ENCODE data around the gene APOF. TPM values are rescaled to one million over a fixed set of nuclear protein-coding genes. Genes with fewer than 3 reads are reported as not detected.

APOF gene
- polyA plus RNA-seq, 2 of the 4 experiments (the other 2 are of a cell fraction): not detected

GRCh38 chr12:56315249-56315621 is 47.4 kb downstream of the APOF start:
- ATAC-seq (no peak; a peak in 2 of 6 replicates), DNase-seq (ENCODE audit: low read depth in 1 of 2, low spot score in 1 of 2) (no peak), FAIRE-seq (no peak)
- Histone ChIP-seq H3K4me1 (peaks cover 11% of the 10 kb centered on the region), H3K4me3 (peak overlapping the region; percentile 93), H3K27ac (peak overlapping the region; percentile 94 to 96), H3K4me2 (peak overlapping the region; percentile 79), H3K9me3 (no peaks in the 10 kb centered on the region)
- POLR2A ChIA-PET: interaction anchor here (0.6 to 3.1 kb wide), 12 partner anchors 15 to 211 kb away, joined by 3 to 20 read pairs (median 7); partner anchors contain the start of genes COQ10A, CS, PA2G4 and PAN2
- WGBS (ENCODE audit: missing lambda C conversion rate): 3% methylated on average over 11 of the region's 11 CpGs
- CTCF ChIA-PET: interaction anchor here (1.3 to 2.2 kb wide), 8 partner anchors 10 to 149 kb away, joined by 3 to 14 read pairs (median 5); partner anchors contain the start of genes ANKRD52, MIP, SMARCC2 and STAT2
- TF ChIP-seq FOSB (CRISPR knock-in tag; IDR thresholded peaks at IDR 0.05): no peak

- H3K4me2 ChIP-seq: no peak overlapping the region
- FAIRE-seq (no peak), DNase-seq (ENCODE audit: low read depth in 1 of 2, low spot score in 1 of 2) (no peak), ATAC-seq (no peak)
- 96% methylated on average over 12 of the region's 12 CpGs for WGBS (ENCODE audit: missing lambda C conversion rate)
- ChIA-PET CTCF (interaction anchor here (1.4 to 2.6 kb wide), 3 partner anchors 26 to 153 kb away, joined by 6 to 13 read pairs (median 7); partner anchors contain the start of gene ANKRD52), POLR2A (no interaction called here)
- H3K9me3 ChIP-seq: no peaks in the 10 kb centered on the region
- H3K4me3 ChIP-seq: no peak overlapping the region
- TF ChIP-seq FOSB (CRISPR knock-in tag; IDR thresholded peaks at IDR 0.05) (no peak), ELK1 (IDR thresholded peaks at IDR 0.05; ENCODE audit: low read depth, low read length) (no peak), MAFK (IDR thresholded peaks at IDR 0.05; ENCODE audit: partially characterized antibody) (no peak), NFE2L2 (conservative IDR thresholded peaks at IDR 0.05; ENCODE audit: low read length) (no peak), CBX8 (IDR thresholded peaks at IDR 0.05) (no peak), POLR2AphosphoS2 (conservative IDR thresholded peaks at IDR 0.05; ENCODE audit: low read length) (no peak), POLR2A (IDR thresholded peaks at IDR 0.05; ENCODE audit: low read length) (no peak), BHLHE40 (IDR thresholded peaks at IDR 0.05; ENCODE audit: low read depth, low read length) (no peak), CHD2 (IDR thresholded peaks at IDR 0.05; ENCODE audit: low read length, partially characterized antibody) (no peak), JUN (IDR thresholded peaks at IDR 0.05) (no peak), HES2 (IDR thresholded peaks at IDR 0.05) (no peak), EP300 (IDR thresholded peaks at IDR 0.05) (no peak), REST (IDR thresholded peaks at IDR 0.05) (no peak), CEBPB (IDR thresholded peaks at IDR 0.05) (no peak), NR3C1 (IDR thresholded peaks at IDR 0.05) (no peak), ZC3H11A (IDR thresholded peaks at IDR 0.05) (no peak), CTCF (IDR thresholded peaks at IDR 0.05) (no peak), RNF2 (IDR thresholded peaks at IDR 0.05; ENCODE audit: borderline replicate concordance, low read depth) (no peak), MAZ (IDR thresholded peaks at IDR 0.05; ENCODE audit: borderline replicate concordance, low read depth, low read length) (no peak)
- peaks cover 7% of the 10 kb centered on the region for H3K4me1 ChIP-seq
- H3K27ac ChIP-seq: no peak overlapping the region
These were observed 51.7 kb downstream of the APOF start for GRCh38 chr12:56311003-56311402.

Small RNAs within 50 kb of the gene (small RNA-seq; reads per million reads assigned to genes)
- 0 to 0.52 (median 0.17) reads per million in 6 experiments for gene RNU7-40P

Other genes starting within 250 kb of the APOF start
- 9,351 and 11,089 TPM in 2 replicates for gene RPL41, start 246.2 kb downstream of the APOF start, polyA plus RNA-seq (2011; rRNA removed)
- gene RPL41, start 246.2 kb downstream of the APOF start, polyA plus RNA-seq (2017; fragmentation: RNase III; extraction: RNeasy Plus Mini Kit Qiagen cat#74134 plus additional on column Dnase treatment): 8,804 to 9,815 TPM (median 8,860 TPM) in 3 replicates
- 2.1 and 2.7 TPM in 2 replicates for gene ZC3H10, start 244.6 kb downstream of the APOF start, polyA plus RNA-seq (2011; rRNA removed)
- 2.3 to 3.2 TPM (median 2.7 TPM) in 3 replicates for gene ZC3H10, start 244.6 kb downstream of the APOF start, polyA plus RNA-seq (2017; fragmentation: RNase III; extraction: RNeasy Plus Mini Kit Qiagen cat#74134 plus additional on column Dnase treatment)
- 72.4 and 91.6 TPM in 2 replicates for gene ESYT1, start 234.6 kb downstream of the APOF start, polyA plus RNA-seq (2011; rRNA removed)
- 51.4 to 54.2 TPM (median 51.6 TPM) in 3 replicates for gene ESYT1, start 234.6 kb downstream of the APOF start, polyA plus RNA-seq (2017; fragmentation: RNase III; extraction: RNeasy Plus Mini Kit Qiagen cat#74134 plus additional on column Dnase treatment)
- 48.2 and 67.0 TPM in 2 replicates for gene MYL6B, start 210.3 kb downstream of the APOF start, polyA plus RNA-seq (2011; rRNA removed)
- 68.6 to 92.7 TPM (median 83.9 TPM) in 3 replicates for gene MYL6B, start 210.3 kb downstream of the APOF start, polyA plus RNA-seq (2017; fragmentation: RNase III; extraction: RNeasy Plus Mini Kit Qiagen cat#74134 plus additional on column Dnase treatment)
- 2,280 and 2,307 TPM in 2 replicates for gene MYL6, start 204.5 kb downstream of the APOF start, polyA plus RNA-seq (2011; rRNA removed)
- gene MYL6, start 204.5 kb downstream of the APOF start, polyA plus RNA-seq (2017; fragmentation: RNase III; extraction: RNeasy Plus Mini Kit Qiagen cat#74134 plus additional on column Dnase treatment): 3,268 to 3,485 TPM (median 3,270 TPM) in 3 replicates
- gene SMARCC2, start 173.4 kb downstream of the APOF start, polyA plus RNA-seq (2011; rRNA removed): 83.9 and 109 TPM in 2 replicates
- gene SMARCC2, start 173.4 kb downstream of the APOF start, polyA plus RNA-seq (2017; fragmentation: RNase III; extraction: RNeasy Plus Mini Kit Qiagen cat#74134 plus additional on column Dnase treatment): 48.9 to 57.1 TPM (median 51.9 TPM) in 3 replicates
- 47.8 and 65.1 TPM in 2 replicates for gene RNF41, start 140.9 kb downstream of the APOF start, polyA plus RNA-seq (2011; rRNA removed)
- 20.2 to 21.7 TPM (median 20.7 TPM) in 3 replicates for gene RNF41, start 140.9 kb downstream of the APOF start, polyA plus RNA-seq (2017; fragmentation: RNase III; extraction: RNeasy Plus Mini Kit Qiagen cat#74134 plus additional on column Dnase treatment)
- 86.1 and 86.7 TPM in 2 replicates for gene NABP2, start 138.5 kb downstream of the APOF start, polyA plus RNA-seq (2011; rRNA removed)
- 64.1 to 69.6 TPM (median 65.2 TPM) in 3 replicates for gene NABP2, start 138.5 kb downstream of the APOF start, polyA plus RNA-seq (2017; fragmentation: RNase III; extraction: RNeasy Plus Mini Kit Qiagen cat#74134 plus additional on column Dnase treatment)
- gene SLC39A5, start 132.8 kb downstream of the APOF start, polyA plus RNA-seq (2011; rRNA removed): 0.42 TPM in 1 of 2 replicates, not detected in the other
- gene SLC39A5, start 132.8 kb downstream of the APOF start, polyA plus RNA-seq (2017; fragmentation: RNase III; extraction: RNeasy Plus Mini Kit Qiagen cat#74134 plus additional on column Dnase treatment): 0.09 to 0.23 TPM in 2 of 3 replicates, not detected in the other
- gene ANKRD52, start 104.5 kb downstream of the APOF start, polyA plus RNA-seq (2011; rRNA removed): 26.1 and 35.1 TPM in 2 replicates
- 47.4 to 48.7 TPM (median 48.0 TPM) in 3 replicates for gene ANKRD52, start 104.5 kb downstream of the APOF start, polyA plus RNA-seq (2017; fragmentation: RNase III; extraction: RNeasy Plus Mini Kit Qiagen cat#74134 plus additional on column Dnase treatment)
- 40.9 and 41.2 TPM in 2 replicates for gene COQ10A, start 95.9 kb downstream of the APOF start, polyA plus RNA-seq (2011; rRNA removed)
- gene COQ10A, start 95.9 kb downstream of the APOF start, polyA plus RNA-seq (2017; fragmentation: RNase III; extraction: RNeasy Plus Mini Kit Qiagen cat#74134 plus additional on column Dnase treatment): 20.7 to 23.5 TPM (median 23.2 TPM) in 3 replicates
- 223 and 263 TPM in 2 replicates for gene CS, start 62.5 kb downstream of the APOF start, polyA plus RNA-seq (2011; rRNA removed)
- 143 to 151 TPM (median 146 TPM) in 3 replicates for gene CS, start 62.5 kb downstream of the APOF start, polyA plus RNA-seq (2017; fragmentation: RNase III; extraction: RNeasy Plus Mini Kit Qiagen cat#74134 plus additional on column Dnase treatment)
- 218 and 257 TPM in 2 replicates for gene CNPY2, start 46.9 kb downstream of the APOF start, polyA plus RNA-seq (2011; rRNA removed)
- 150 to 158 TPM (median 155 TPM) in 3 replicates for gene CNPY2, start 46.9 kb downstream of the APOF start, polyA plus RNA-seq (2017; fragmentation: RNase III; extraction: RNeasy Plus Mini Kit Qiagen cat#74134 plus additional on column Dnase treatment)
- 66.8 and 89.4 TPM in 2 replicates for gene PAN2, start 28.9 kb downstream of the APOF start, polyA plus RNA-seq (2011; rRNA removed)
- gene PAN2, start 28.9 kb downstream of the APOF start, polyA plus RNA-seq (2017; fragmentation: RNase III; extraction: RNeasy Plus Mini Kit Qiagen cat#74134 plus additional on column Dnase treatment): 24.0 to 30.0 TPM (median 29.6 TPM) in 3 replicates
- gene IL23A, start 24.0 kb downstream of the APOF start, polyA plus RNA-seq (2011; rRNA removed): 0.21 and 0.34 TPM in 2 replicates
- 0.31 to 0.34 TPM (median 0.33 TPM) in 3 replicates for gene IL23A, start 24.0 kb downstream of the APOF start, polyA plus RNA-seq (2017; fragmentation: RNase III; extraction: RNeasy Plus Mini Kit Qiagen cat#74134 plus additional on column Dnase treatment)
- gene STAT2, start 2.8 kb downstream of the APOF start, polyA plus RNA-seq (2011; rRNA removed): 29.5 and 40.1 TPM in 2 replicates
- gene STAT2, start 2.8 kb downstream of the APOF start, polyA plus RNA-seq (2017; fragmentation: RNase III; extraction: RNeasy Plus Mini Kit Qiagen cat#74134 plus additional on column Dnase treatment): 16.5 to 23.9 TPM (median 22.2 TPM) in 3 replicates
- gene TIMELESS, start 86.6 kb upstream of the APOF start, polyA plus RNA-seq (2011; rRNA removed): 17.6 and 34.3 TPM in 2 replicates
- gene TIMELESS, start 86.6 kb upstream of the APOF start, polyA plus RNA-seq (2017; fragmentation: RNase III; extraction: RNeasy Plus Mini Kit Qiagen cat#74134 plus additional on column Dnase treatment): 51.4 to 60.1 TPM (median 57.4 TPM) in 3 replicates
- 0.03 TPM in 1 of 2 replicates, not detected in the other for gene MIP, start 91.8 kb upstream of the APOF start, polyA plus RNA-seq (2011; rRNA removed)
- not detected in 3 replicates for gene MIP, start 91.8 kb upstream of the APOF start, polyA plus RNA-seq (2017; fragmentation: RNase III; extraction: RNeasy Plus Mini Kit Qiagen cat#74134 plus additional on column Dnase treatment)
- gene SPRYD4, start 105.7 kb upstream of the APOF start, polyA plus RNA-seq (2011; rRNA removed): 3.5 and 3.8 TPM in 2 replicates
- gene SPRYD4, start 105.7 kb upstream of the APOF start, polyA plus RNA-seq (2017; fragmentation: RNase III; extraction: RNeasy Plus Mini Kit Qiagen cat#74134 plus additional on column Dnase treatment): 2.1 to 2.2 TPM (median 2.1 TPM) in 3 replicates
- gene GLS2, start 125.3 kb upstream of the APOF start, polyA plus RNA-seq (2011; rRNA removed): 0.36 and 0.61 TPM in 2 replicates
- gene GLS2, start 125.3 kb upstream of the APOF start, polyA plus RNA-seq (2017; fragmentation: RNase III; extraction: RNeasy Plus Mini Kit Qiagen cat#74134 plus additional on column Dnase treatment): 0.07 to 0.44 TPM (median 0.18 TPM) in 3 replicates
- 46.4 and 61.6 TPM in 2 replicates for gene RBMS2, start 159.0 kb upstream of the APOF start, polyA plus RNA-seq (2011; rRNA removed)
- 13.3 to 16.5 TPM (median 15.1 TPM) in 3 replicates for gene RBMS2, start 159.0 kb upstream of the APOF start, polyA plus RNA-seq (2017; fragmentation: RNase III; extraction: RNeasy Plus Mini Kit Qiagen cat#74134 plus additional on column Dnase treatment)